Keratinocyte (primary cell): ENCODE data around the gene FAM156A.
"Not testable (repeated sequence)": the region's sequence is repeated elsewhere in the genome, so short reads cannot be mapped to it uniquely, and the experiment has no call there.

ENCODE experiments used
- EZH2 ChIP-seq: IDR thresholded peaks from one replicate; pipeline ENCODE4 v1.6.1; 2012; ENCODE audit warnings: inconsistent platforms, mild to moderate bottlenecking, low read length, moderate library complexity
- TF ChIP-seq, protein P1 (sequence below), 3 experiments: IDR thresholded peaks in 1 of 3; conservative IDR thresholded peaks in 1 of 3; optimal IDR thresholded peaks in 1 of 3; 2 replicates in 2 of 3; 3 replicates in 1 of 3; pipeline versions ENCODE3 to v1.5.1; 2011; ENCODE audit warnings: low read length in 3 of 3, mild to moderate bottlenecking in 3 of 3, moderate library complexity in 2 of 3, control low read depth in 1 of 3, inconsistent platforms in 1 of 3; ENCODE audit not compliant: insufficient read depth in 2 of 3; ENCODE audit errors: extremely low read depth in 1 of 3

GRCh38 chrX:52935470-52935784 is 22.9 kb downstream of the FAM156A start:
- TF ChIP-seq, protein P1, sequence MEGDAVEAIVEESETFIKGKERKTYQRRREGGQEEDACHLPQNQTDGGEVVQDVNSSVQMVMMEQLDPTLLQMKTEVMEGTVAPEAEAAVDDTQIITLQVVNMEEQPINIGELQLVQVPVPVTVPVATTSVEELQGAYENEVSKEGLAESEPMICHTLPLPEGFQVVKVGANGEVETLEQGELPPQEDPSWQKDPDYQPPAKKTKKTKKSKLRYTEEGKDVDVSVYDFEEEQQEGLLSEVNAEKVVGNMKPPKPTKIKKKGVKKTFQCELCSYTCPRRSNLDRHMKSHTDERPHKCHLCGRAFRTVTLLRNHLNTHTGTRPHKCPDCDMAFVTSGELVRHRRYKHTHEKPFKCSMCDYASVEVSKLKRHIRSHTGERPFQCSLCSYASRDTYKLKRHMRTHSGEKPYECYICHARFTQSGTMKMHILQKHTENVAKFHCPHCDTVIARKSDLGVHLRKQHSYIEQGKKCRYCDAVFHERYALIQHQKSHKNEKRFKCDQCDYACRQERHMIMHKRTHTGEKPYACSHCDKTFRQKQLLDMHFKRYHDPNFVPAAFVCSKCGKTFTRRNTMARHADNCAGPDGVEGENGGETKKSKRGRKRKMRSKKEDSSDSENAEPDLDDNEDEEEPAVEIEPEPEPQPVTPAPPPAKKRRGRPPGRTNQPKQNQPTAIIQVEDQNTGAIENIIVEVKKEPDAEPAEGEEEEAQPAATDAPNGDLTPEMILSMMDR (optimal IDR thresholded peaks at IDR 0.05 in 1 of 3, IDR thresholded peaks at IDR 0.05 in 1 of 3, conservative IDR thresholded peaks at IDR 0.05 in 1 of 3; ENCODE audit: extremely low read depth in 1 of 3, insufficient read depth in 2 of 3, low read length in 3 of 3) = not testable (repeated sequence)
- not testable (repeated sequence) for TF ChIP-seq EZH2
